KMS-11 (cell line): ENCODE data around the gene SERGEF.

Experiments
- H2AFZ ChIP-seq: fragments of 200-600 bp; sonication (generic); 2 replicates; pipeline ENCODE4 v1.6.1; 2016; ENCODE audit warnings: antibody characterized with exemption, mixed run types, low read depth
- H3K27ac ChIP-seq: fragments of 200-600 bp; sonication (generic); 2 replicates; pipeline ENCODE4 v1.6.1; 2016; ENCODE audit warnings: mild to moderate bottlenecking, mixed run types
- H3K27me3 ChIP-seq: fragments of 200-600 bp; sonication (generic); 2 replicates; pipeline ENCODE4 v1.6.1; 2017; ENCODE audit warnings: mild to moderate bottlenecking, low read depth, mixed run types, moderate library complexity; ENCODE audit not compliant: insufficient read depth
- H3K36me3 ChIP-seq: fragments of 200-600 bp; sonication (generic); 2 replicates; pipeline ENCODE4 v1.6.1; 2017; ENCODE audit warnings: mild to moderate bottlenecking, mixed run types; ENCODE audit not compliant: insufficient read depth
- H3K4me1 ChIP-seq: fragments of 200-600 bp; sonication (generic); 2 replicates; pipeline ENCODE4 v1.6.1; 2016; ENCODE audit warnings: mild to moderate bottlenecking, low read depth, mixed run types; ENCODE audit not compliant: poor library complexity, severe bottlenecking
- H3K4me2 ChIP-seq: fragments of 200-600 bp; sonication (generic); 2 replicates; pipeline ENCODE4 v1.7.0; 2016; ENCODE audit warnings: mild to moderate bottlenecking, mixed run types
- H3K4me3 ChIP-seq: fragments of 200-600 bp; sonication (generic); IDR thresholded peaks from 2 replicates; pipeline ENCODE4 v1.6.1; 2017; ENCODE audit warnings: low read depth, low read length, mixed read lengths; ENCODE audit not compliant: insufficient read depth
- H3K79me2 ChIP-seq: fragments of 200-600 bp; sonication (generic); 2 replicates; pipeline ENCODE4 v1.6.1; 2016; ENCODE audit warnings: low read depth, mixed run types; ENCODE audit not compliant: insufficient read depth
- H3K9ac ChIP-seq: fragments of 200-600 bp; sonication (generic); 2 replicates; pipeline ENCODE4 v1.6.1; 2016; ENCODE audit warnings: mild to moderate bottlenecking, mixed run types
- H4K20me1 ChIP-seq: fragments of 200-600 bp; sonication (generic); 2 replicates; pipeline ENCODE4 v1.6.1; 2016; ENCODE audit warnings: mild to moderate bottlenecking, mixed run types; ENCODE audit not compliant: insufficient read depth
- CTCF ChIP-seq: fragments of 200-600 bp; sonication (generic); conservative IDR thresholded peaks from 2 replicates; pipeline ENCODE4 v1.6.1; 2017; ENCODE audit warnings: low read depth, mild to moderate bottlenecking, antibody characterized with exemption, low read length, moderate library complexity, mixed read lengths

The SERGEF gene

DNA sequence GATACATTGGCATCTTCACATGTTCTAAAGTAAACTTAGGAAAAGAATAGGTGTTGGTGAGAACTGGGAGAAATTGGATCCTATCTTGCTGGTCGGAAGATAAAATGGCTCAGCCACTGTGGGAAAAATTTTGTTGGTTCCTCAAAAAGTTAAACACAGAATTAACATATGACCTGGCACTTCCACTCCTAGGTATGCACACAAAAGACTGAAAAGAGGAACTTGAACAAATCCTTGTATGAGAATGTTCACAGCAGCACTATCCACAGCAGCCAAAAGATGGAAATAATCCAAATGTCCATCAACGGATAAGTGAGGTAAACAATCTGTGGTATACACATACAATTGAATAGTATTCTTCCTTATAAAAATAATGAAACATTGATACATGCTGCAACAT, 38.0 kb upstream of the SERGEF start:
- no peak overlapping the region for H3K9ac ChIP-seq

DNA sequence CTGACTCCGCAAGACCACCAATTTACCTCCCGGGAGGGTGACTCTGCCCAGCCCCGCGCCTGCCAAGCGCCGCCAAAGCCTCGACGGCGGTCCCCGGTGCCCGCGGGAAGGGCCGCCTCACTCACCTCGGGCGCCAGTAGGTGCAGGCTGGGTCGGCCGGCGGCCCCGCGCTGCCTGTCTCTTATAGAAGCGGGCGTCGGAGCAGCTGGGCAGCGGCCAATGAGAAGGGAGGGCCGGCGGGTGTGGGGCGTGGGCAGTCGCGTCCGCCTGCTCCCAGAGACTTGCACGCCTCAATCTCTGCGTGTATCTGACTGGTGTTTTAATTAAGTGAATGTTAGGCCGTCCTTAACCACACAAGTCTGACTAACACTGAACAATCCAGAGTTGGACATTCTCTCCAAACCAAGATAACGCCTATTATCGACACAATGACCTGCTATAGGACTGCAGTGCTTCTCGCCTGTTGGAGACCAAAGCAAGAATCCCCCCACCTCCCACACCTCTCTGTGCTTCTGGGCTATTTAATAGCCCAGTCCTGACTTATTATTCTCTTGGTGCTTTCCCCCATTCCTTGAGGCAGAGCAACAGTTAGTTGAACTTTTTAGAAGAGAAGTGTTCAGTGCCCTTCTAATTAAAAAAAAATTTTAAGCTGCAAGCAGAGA, 33.4 kb upstream of the SERGEF start, which contains the start of gene TPH1:
Gene TPH1 (minus strand): TSS at position 154 of the 662 bp plus-strand sequence. CDS start 5,507 bp downstream, outside the sequence.
- H2AFZ ChIP-seq, result no peak within 1 kb of the TSS
- H3K9ac ChIP-seq, result no peak within 1 kb of the TSS
- no peak within 1 kb of the TSS for H3K4me3 ChIP-seq
- no peaks in the 10 kb centered on the region for H3K79me2 ChIP-seq
- no peak for TF ChIP-seq CTCF
- H4K20me1 ChIP-seq, result no peaks in the 10 kb centered on the region
- H3K36me3 ChIP-seq, result no peaks in the 10 kb centered on the region
- no peak within 1 kb of the TSS for H3K4me2 ChIP-seq
- no peak within 1 kb of the TSS for H3K27ac ChIP-seq
- H3K27me3 ChIP-seq, result no peaks in the 10 kb centered on the region
- H3K4me1 ChIP-seq, result no peaks in the 10 kb centered on the region

More for the DNA sequence above, 38.0 kb upstream of the SERGEF start:
- Histone ChIP-seq H2AFZ (no peak overlapping the region), H4K20me1 (no peaks in the 10 kb centered on the region), H3K4me3 (no peak overlapping the region), H3K36me3 (no peaks in the 10 kb centered on the region), H3K27ac (no peak overlapping the region), H3K4me1 (peaks cover under 1% of the 10 kb centered on the region), H3K4me2 (no peak overlapping the region), H3K27me3 (no peaks in the 10 kb centered on the region), H3K79me2 (no peaks in the 10 kb centered on the region)
- no peak for TF ChIP-seq CTCF

DNA sequence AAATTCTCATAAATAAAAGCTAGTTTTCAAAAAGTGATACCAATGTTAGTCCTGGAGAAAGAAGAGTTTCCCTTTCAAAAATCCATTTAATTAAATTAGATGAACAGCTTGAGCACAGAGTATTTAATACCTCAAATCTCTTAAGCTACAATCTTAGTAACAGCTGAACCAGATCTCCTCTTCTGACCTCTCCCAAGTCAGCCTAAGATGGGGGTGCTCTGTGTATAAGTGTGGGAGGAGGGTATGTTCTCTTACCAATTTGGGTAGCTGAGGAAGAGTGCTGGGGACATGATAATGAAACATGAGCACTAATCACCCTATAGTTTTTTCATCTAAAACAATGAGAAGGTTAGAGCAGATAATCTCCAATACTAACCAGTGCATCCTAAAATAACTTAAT, 23.6 kb upstream of the SERGEF start:
- no peak overlapping the region for H3K27ac ChIP-seq
- no peak overlapping the region for H3K4me3 ChIP-seq
- H3K36me3 ChIP-seq, result no peaks in the 10 kb centered on the region
- no peaks in the 10 kb centered on the region for H3K27me3 ChIP-seq
- H3K9ac ChIP-seq, result no peak overlapping the region
- no peaks in the 10 kb centered on the region for H3K79me2 ChIP-seq
- TF ChIP-seq CTCF, result no peak
- no peaks in the 10 kb centered on the region for H4K20me1 ChIP-seq
- H3K4me2 ChIP-seq, result no peak overlapping the region
- H2AFZ ChIP-seq, result no peak overlapping the region
- no peaks in the 10 kb centered on the region for H3K4me1 ChIP-seq

DNA sequence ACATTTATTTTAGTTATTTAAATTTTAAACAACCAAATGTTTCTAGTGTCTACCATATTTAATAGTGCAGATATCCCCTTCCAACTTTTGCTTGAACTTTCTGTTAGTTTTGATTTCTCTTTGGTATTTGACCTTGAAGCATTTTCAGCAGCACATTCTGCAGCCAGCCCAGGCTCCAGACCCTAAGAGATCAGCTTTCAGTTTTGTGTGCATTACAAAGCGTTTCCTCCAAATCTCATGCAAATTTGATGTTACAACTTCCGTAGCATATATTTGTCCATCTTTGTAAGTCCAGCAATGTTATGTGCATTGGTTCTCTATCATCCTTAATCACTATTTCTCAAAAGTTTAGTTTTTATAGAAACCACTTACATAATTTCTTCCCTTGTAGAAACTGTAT, 14.6 kb upstream of the SERGEF start:
- Histone ChIP-seq H3K27me3 (no peaks in the 10 kb centered on the region), H3K9ac (no peak overlapping the region), H3K27ac (no peak overlapping the region), H3K4me3 (no peak overlapping the region), H3K36me3 (no peaks in the 10 kb centered on the region), H3K79me2 (no peaks in the 10 kb centered on the region), H2AFZ (no peak overlapping the region), H3K4me2 (no peak overlapping the region), H4K20me1 (no peaks in the 10 kb centered on the region), H3K4me1 (no peaks in the 10 kb centered on the region)
- TF ChIP-seq CTCF, result no peak
